Endothelial cell (in vitro differentiated cells): ENCODE results near the gene MCOLN2. TPM values are rescaled to one million over a fixed set of nuclear protein-coding genes. Genes with fewer than 3 reads are reported as not detected.

Experiments
- DNase-seq: peaks from one replicate; pipeline ENCODE4 v3.0.0; 2021; ENCODE audit warnings: low spot score
- H3K27ac Mint-ChIP-seq: one replicate; pipeline ENCODE4 v1.8.0; 2021; ENCODE audit warnings: mixed read lengths, inconsistent platforms; ENCODE audit not compliant: unreplicated experiment
- H3K27me3 Mint-ChIP-seq: one replicate; pipeline ENCODE4 v1.8.0; 2021; ENCODE audit warnings: mild to moderate bottlenecking, moderate library complexity, mixed read lengths, inconsistent platforms; ENCODE audit not compliant: unreplicated experiment
- H3K36me3 Mint-ChIP-seq: one replicate; pipeline ENCODE4 v1.8.0; 2021; ENCODE audit warnings: mild to moderate bottlenecking, low read depth, mixed read lengths, inconsistent platforms; ENCODE audit not compliant: unreplicated experiment
- H3K4me1 Mint-ChIP-seq: one replicate; pipeline ENCODE4 v1.8.0; 2021; ENCODE audit warnings: mild to moderate bottlenecking, mixed read lengths, inconsistent platforms; ENCODE audit not compliant: unreplicated experiment
- H3K4me3 Mint-ChIP-seq: one replicate; pipeline ENCODE4 v1.8.0; 2021; ENCODE audit warnings: mild to moderate bottlenecking, mixed read lengths, inconsistent platforms; ENCODE audit not compliant: unreplicated experiment
- H3K9me3 Mint-ChIP-seq: one replicate; pipeline ENCODE4 v1.8.0; 2021; ENCODE audit warnings: mixed read lengths, inconsistent platforms; ENCODE audit not compliant: unreplicated experiment
- CTCF ChIP-seq: fragments of 200-600 bp; sonication (generic); IDR thresholded peaks from one replicate; pipeline ENCODE4 v1.5.0; 2021; ENCODE audit warnings: antibody characterized with exemption; ENCODE audit not compliant: unreplicated experiment
- total RNA-seq: library from RNA; stranded (reverse); fragmentation: NEBNext Ultra II Directional; extraction: Animal tissue kit (Norgen Biotek cat#: 25700); gene quantifications from one replicate; pipeline ENCODE4 v1.2.1, GENCODE V29; 2021; ENCODE audit not compliant: unreplicated experiment

The MCOLN2 gene
- total RNA-seq, 1 donor from 2014 or later: 0.64 TPM

DNA sequence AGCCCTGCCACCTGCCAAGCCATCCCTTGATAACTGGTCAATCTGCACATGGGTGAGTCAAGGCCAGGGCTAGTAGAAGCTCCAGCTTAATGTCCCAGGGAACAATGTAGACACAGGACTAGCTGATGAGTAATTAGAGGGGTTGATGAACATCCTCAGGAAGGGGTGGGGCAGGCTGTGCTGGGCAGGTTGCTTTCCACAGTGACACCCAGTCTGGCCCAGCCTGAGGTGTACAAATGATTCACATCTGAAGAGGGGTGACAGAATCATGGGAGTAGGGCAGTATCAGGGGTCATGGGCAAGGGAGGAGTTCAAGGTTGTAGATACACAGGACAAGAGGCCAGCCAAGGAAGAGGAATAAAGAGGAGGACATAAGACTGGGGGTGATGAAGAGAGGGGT lies 108.2 kb downstream of the MCOLN2 start:
- Mint-ChIP-seq H3K27me3 (peaks cover 10% of the 10 kb centered on the region), H3K36me3 (no peaks in the 10 kb centered on the region), H3K4me3 (no peak overlapping the region), H3K27ac (no peak overlapping the region), H3K9me3 (no peaks in the 10 kb centered on the region), H3K4me1 (peaks cover 7% of the 10 kb centered on the region)
- no peak for TF ChIP-seq CTCF
- DNase-seq: no peak

- Mint-ChIP-seq H3K27ac (no peak overlapping the region), H3K27me3 (peaks cover 5% of the 10 kb centered on the region), H3K9me3 (no peaks in the 10 kb centered on the region), H3K4me3 (no peak overlapping the region), H3K4me1 (peaks cover under 1% of the 10 kb centered on the region), H3K36me3 (no peaks in the 10 kb centered on the region)
- DNase-seq: no peak
- TF ChIP-seq CTCF: no peak
Observed at GRCh38 chr1:84887261-84887934, 109.5 kb downstream of the MCOLN2 start.

DNA sequence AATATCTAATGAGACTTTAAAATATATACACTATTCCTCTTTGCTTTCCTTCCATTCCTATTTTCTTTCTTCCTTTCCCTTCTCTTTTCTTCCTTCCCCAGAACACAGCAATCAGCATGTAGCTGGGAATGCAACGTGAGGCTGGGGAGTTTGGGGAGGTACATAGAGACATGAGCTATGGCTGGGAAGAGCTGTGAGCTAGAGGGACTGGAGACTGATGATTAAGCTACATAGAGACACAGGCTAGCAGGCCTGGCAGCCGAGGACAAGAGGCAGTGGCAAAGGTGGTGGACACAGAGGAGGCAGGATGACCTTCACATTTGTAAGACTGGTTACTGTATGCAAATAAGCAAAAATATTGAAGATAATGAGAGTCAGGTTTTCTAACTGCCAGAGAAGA lies 111.4 kb downstream of the MCOLN2 start:
- Mint-ChIP-seq H3K4me3 (no peak overlapping the region), H3K27me3 (peaks cover 2% of the 10 kb centered on the region), H3K27ac (no peak overlapping the region), H3K4me1 (no peaks in the 10 kb centered on the region), H3K9me3 (no peaks in the 10 kb centered on the region), H3K36me3 (no peaks in the 10 kb centered on the region)
- TF ChIP-seq CTCF: no peak
- DNase-seq: no peak

DNA sequence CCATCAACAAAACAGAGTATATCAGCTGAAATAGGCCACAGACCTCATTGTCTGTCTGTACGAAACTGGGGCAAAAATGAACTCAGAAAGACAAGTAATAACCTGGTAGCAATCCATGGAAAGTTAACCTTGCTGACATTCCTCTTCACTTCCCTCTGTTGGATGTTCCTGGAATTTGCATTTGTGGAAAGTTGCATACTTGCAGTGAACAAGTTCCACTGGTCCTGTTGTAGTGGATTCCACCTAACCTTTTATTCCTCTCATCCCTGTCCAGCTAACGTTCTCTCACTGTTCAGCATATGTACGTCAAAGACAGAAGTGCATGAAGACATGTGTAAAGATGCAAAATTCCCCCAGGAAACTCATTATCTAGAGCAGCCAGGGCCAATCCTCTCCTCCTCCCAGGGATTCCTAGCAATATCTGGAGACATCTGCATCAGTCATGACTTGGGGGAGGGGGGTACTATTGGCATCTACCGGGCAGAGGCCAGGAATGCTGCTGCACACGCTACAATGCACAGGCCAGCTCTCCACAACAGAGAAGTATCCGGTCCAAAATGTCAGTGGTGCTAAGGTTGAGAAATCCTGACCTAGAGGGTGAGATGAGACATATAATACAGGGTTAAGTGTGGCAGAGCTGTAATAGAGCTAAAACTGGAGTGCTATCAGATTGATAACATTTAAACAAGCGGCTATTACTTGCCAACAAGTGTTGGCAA lies 112.1 kb downstream of the MCOLN2 start:
- H3K36me3 Mint-ChIP-seq: no peaks in the 10 kb centered on the region
- no peak for TF ChIP-seq CTCF
- H3K4me1 Mint-ChIP-seq: no peaks in the 10 kb centered on the region

DNA sequence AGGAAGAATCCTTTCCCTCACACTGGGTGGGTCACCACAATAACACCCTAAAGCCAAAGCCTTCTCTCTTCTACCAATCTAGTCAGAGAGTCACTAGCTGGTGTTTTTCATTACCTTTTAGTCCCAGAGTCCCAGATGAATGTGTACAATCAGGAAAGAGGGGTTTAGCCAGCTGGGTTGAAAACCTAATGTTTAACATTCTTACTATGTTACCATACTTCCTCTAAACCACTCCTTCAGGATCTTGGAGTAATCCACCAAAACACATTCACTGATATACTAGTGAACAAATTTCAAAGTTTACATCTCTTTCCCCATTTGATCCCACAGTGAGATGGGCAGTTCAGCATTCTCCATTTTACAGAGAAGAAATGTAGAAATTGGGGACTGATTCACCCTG lies 113.6 kb downstream of the MCOLN2 start:
- Mint-ChIP-seq H3K27ac (no peak overlapping the region), H3K4me3 (no peak overlapping the region), H3K36me3 (no peaks in the 10 kb centered on the region), H3K9me3 (no peaks in the 10 kb centered on the region), H3K4me1 (no peaks in the 10 kb centered on the region), H3K27me3 (peaks cover 2% of the 10 kb centered on the region)
- DNase-seq: no peak
- no peak for TF ChIP-seq CTCF

More for the DNA sequence above, 112.1 kb downstream of the MCOLN2 start:
- Mint-ChIP-seq H3K9me3 (no peaks in the 10 kb centered on the region), H3K4me3 (no peak overlapping the region), H3K27me3 (peaks cover 2% of the 10 kb centered on the region), H3K27ac (no peak overlapping the region)
- no peak for DNase-seq
